Smooth muscle cell (in vitro differentiated cells): ENCODE data around the gene BTG2. TPM values are rescaled to one million over a fixed set of nuclear protein-coding genes. Genes with fewer than 3 reads are reported as not detected.

Experiments
- DNase-seq: peaks from one replicate; lab custom pipeline; 2025; ENCODE audit not compliant: unreplicated experiment; lab: John Stamatoyannopoulos, UW
- H2AFZ ChIP-seq: fragments of 200-600 bp; sonication (generic); 2 replicates; pipeline ENCODE4 v1.6.0; 2016; ENCODE audit warnings: antibody characterized with exemption, low read depth, mild to moderate bottlenecking
- H3F3A ChIP-seq: fragments of 200-600 bp; sonication (generic); 2 replicates; pipeline ENCODE4 v1.6.0; 2017; ENCODE audit warnings: antibody characterized with exemption, low read depth
- H3K27ac ChIP-seq: fragments of 200-600 bp; sonication (generic); 2 replicates; pipeline ENCODE4 v1.5.1; 2016; ENCODE audit warnings: low read depth, mild to moderate bottlenecking
- H3K27me3 ChIP-seq: fragments of 200-600 bp; sonication (generic); 2 replicates; pipeline ENCODE4 v1.6.1; 2016; ENCODE audit warnings: low read depth, mild to moderate bottlenecking
- H3K36me3 ChIP-seq: fragments of 200-600 bp; sonication (generic); 2 replicates; pipeline ENCODE4 v1.5.1; 2016; ENCODE audit warnings: low read depth
- H3K4me1 ChIP-seq: fragments of 200-600 bp; sonication (generic); 2 replicates; pipeline ENCODE4 v1.5.1; 2016; ENCODE audit warnings: low read depth
- H3K4me2 ChIP-seq: fragments of 200-600 bp; sonication (generic); 2 replicates; pipeline ENCODE4 v1.6.0; 2016; ENCODE audit warnings: mild to moderate bottlenecking
- H3K4me3 ChIP-seq: fragments of 200-600 bp; sonication (generic); 2 replicates; pipeline ENCODE4 v1.5.1; 2016; ENCODE audit warnings: mild to moderate bottlenecking
- H3K79me2 ChIP-seq: fragments of 200-600 bp; sonication (generic); 2 replicates; pipeline ENCODE4 v1.6.0; 2016; ENCODE audit warnings: low read depth, mild to moderate bottlenecking
- H3K9ac ChIP-seq: fragments of 200-600 bp; sonication (generic); 2 replicates; pipeline ENCODE4 v1.6.0; 2016; ENCODE audit warnings: low read depth
- H3K9me3 ChIP-seq: fragments of 200-600 bp; sonication (generic); replicated peaks from 2 replicates; pipeline ENCODE4 v1.5.1; 2016; ENCODE audit warnings: low read depth
- H4K20me1 ChIP-seq: fragments of 200-600 bp; sonication (generic); 2 replicates; pipeline ENCODE4 v1.6.0; 2016; ENCODE audit warnings: low read depth
- WGBS: methylation state at CpG from one replicate; pipeline ENCODE4 v1.1.7; 2016; ENCODE audit warnings: low lambda C conversion rate; 5-methylcytosine and 5-hydroxymethylcytosine counted together
- polyA plus RNA-seq: library from polyadenylated mRNA; unstranded; fragments of >200 nt; fragmentation: Nextera tagmentation; extraction: Ambion mirVana; gene quantifications from 2 replicates; pipeline ENCODE4 v1.2.1, GENCODE V29; 2016
- total RNA-seq: library from RNA; depleted of rRNA; stranded (reverse); fragments of >200 nt; gene quantifications from 2 replicates; pipeline ENCODE4 v1.2.3, GENCODE V29; 2014
- TF ChIP-seq, protein P1 (sequence below): fragments of 200-600 bp; sonication (generic); IDR thresholded peaks from 2 replicates; pipeline ENCODE4 v1.5.1; 2017; ENCODE audit warnings: borderline replicate concordance, mild to moderate bottlenecking, antibody characterized with exemption; ENCODE audit not compliant: insufficient read depth, poor library complexity, severe bottlenecking

Gene BTG2
- total and polyA plus RNA-seq, 2 experiments from 2014 or later = 80.0 to 93.8 TPM

DNA sequence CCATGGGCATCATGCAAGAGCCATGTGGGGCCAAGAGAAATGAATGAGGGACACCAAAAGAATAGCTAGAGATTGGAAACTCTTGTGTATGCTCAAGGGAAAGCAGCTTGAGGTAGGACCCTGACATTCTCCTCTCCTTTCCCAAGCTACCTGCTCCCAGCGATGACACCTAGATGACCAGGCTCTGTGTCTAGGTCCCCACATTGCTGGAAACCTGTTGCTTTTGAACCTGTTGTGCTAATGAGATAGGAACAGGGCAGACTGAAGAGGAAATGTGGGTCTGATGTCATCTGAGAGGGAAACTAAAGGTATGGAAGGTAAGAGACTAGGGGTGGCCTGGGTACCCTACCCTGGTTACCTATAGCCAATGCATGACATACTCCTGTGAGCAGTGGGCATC is 43.8 kb downstream of the BTG2 start:
- Histone ChIP-seq H3K4me2 (peak overlapping the region; percentile 85), H3F3A (peaks cover 10% of the 10 kb centered on the region), H3K9me3 (no peaks in the 10 kb centered on the region), H3K36me3 (no peaks in the 10 kb centered on the region), H2AFZ (no peak overlapping the region), H3K4me3 (no peak overlapping the region), H3K9ac (no peak overlapping the region), H3K27ac (no peak overlapping the region), H3K79me2 (peaks cover 33% of the 10 kb centered on the region), H3K27me3 (no peaks in the 10 kb centered on the region), H3K4me1 (peaks cover 23% of the 10 kb centered on the region), H4K20me1 (no peaks in the 10 kb centered on the region)
- DNase-seq = no peak
- whole genome bisulfite sequencing = 96% methylated on average over 1 of the region's 1 CpG
- TF ChIP-seq, protein P1, sequence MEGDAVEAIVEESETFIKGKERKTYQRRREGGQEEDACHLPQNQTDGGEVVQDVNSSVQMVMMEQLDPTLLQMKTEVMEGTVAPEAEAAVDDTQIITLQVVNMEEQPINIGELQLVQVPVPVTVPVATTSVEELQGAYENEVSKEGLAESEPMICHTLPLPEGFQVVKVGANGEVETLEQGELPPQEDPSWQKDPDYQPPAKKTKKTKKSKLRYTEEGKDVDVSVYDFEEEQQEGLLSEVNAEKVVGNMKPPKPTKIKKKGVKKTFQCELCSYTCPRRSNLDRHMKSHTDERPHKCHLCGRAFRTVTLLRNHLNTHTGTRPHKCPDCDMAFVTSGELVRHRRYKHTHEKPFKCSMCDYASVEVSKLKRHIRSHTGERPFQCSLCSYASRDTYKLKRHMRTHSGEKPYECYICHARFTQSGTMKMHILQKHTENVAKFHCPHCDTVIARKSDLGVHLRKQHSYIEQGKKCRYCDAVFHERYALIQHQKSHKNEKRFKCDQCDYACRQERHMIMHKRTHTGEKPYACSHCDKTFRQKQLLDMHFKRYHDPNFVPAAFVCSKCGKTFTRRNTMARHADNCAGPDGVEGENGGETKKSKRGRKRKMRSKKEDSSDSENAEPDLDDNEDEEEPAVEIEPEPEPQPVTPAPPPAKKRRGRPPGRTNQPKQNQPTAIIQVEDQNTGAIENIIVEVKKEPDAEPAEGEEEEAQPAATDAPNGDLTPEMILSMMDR = no peak

DNA sequence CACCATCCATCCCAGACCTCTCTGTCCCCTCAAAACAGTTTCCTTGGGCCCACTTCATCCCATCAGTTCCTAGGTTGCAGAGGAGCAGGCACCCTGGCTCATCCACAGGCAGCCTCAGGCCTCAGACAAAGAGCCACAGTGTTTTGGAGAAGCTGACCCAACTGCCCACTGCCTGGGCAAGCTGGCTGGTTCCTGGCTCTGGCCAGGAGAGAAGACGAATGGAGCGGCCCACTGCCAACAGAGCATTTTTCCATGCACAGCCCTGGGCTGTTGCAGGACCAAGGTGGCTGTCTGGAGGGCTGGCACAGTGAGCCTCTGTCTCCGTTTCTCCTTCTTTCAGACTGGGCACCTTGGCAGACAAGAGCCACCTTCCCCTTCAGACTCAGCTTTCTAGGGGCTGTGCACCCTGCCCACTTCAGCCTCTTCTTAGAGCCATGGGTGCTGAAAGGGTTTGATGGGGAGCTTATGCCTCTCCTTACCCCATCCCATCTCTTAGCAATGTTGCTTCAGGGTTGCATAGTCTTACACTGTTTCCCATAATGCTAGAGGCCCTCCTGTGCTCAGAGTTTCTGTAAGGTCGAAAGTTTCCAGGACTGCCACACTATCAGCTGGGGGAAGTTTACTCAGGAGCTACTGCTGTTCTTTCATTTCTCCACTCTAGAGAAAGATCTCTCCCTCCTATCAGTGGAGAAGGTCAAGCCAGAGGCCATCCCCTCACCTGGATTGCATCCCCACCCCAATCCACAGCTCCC is 44.6 kb downstream of the BTG2 start:
- Histone ChIP-seq H3K9ac (peak overlapping the region; percentile 61), H3K27me3 (no peaks in the 10 kb centered on the region), H3K4me2 (peak overlapping the region; percentile 85), H3K79me2 (peaks cover 33% of the 10 kb centered on the region), H3F3A (peaks cover 10% of the 10 kb centered on the region), H2AFZ (no peak overlapping the region), H4K20me1 (no peaks in the 10 kb centered on the region), H3K4me1 (peaks cover 23% of the 10 kb centered on the region), H3K4me3 (peak overlapping the region; percentile 40), H3K36me3 (no peaks in the 10 kb centered on the region), H3K9me3 (no peaks in the 10 kb centered on the region), H3K27ac (peak overlapping the region; percentile 84)
- TF ChIP-seq, protein P1 = no peak
- DNase-seq = no peak
- 74% methylated on average over 4 of the region's 4 CpGs for WGBS

DNA sequence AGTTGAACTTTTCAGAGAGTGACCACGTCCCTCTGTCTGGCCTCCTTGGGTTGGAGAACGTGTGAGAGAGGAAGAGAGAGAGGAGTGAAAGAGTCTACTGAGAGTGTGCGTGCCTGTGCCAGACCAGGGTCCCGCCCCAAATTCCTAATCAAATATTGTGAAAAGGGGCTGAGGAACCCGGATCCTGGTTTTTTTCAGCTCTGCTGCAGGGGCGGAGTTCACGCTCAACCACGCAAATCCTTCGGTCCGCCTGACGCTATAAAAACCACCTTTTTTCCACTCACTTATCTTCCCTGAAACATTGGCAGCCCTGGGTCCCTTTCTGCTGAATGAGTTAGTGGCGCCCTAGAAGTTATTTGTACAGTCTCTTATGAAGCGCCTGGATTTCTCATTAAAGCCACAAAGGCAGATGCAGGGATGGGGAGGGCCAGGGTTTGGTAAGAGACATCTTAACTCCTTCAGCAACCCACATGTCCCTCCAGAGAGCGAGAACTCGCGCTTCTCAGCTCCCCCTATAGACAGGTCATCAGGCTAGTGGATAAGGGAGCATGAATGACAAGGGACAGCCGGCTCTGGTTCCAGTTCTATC is 45.8 kb downstream of the BTG2 start, which contains the start of gene FMOD:
FMOD (minus strand) TSS at position 86 of the 589 bp plus-strand sequence. CDS start 2,852 bp downstream, outside the sequence.
- H3K79me2 ChIP-seq = peaks cover 33% of the 10 kb centered on the region
- peak within 1 kb of the TSS; percentile 84 for H3K27ac ChIP-seq
- H3K27me3 ChIP-seq = no peaks in the 10 kb centered on the region
- H3K36me3 ChIP-seq = no peaks in the 10 kb centered on the region
- TF ChIP-seq, protein P1 = no peak
- WGBS = 21% methylated on average over 17 of the region's 17 CpGs
- peaks cover 23% of the 10 kb centered on the region for H3K4me1 ChIP-seq
- no peaks in the 10 kb centered on the region for H4K20me1 ChIP-seq
- peaks cover 10% of the 10 kb centered on the region for H3F3A ChIP-seq
- H3K4me3 ChIP-seq = peak within 1 kb of the TSS; percentile 40
- no peaks in the 10 kb centered on the region for H3K9me3 ChIP-seq
- peak within 1 kb of the TSS; percentile 85 for H3K4me2 ChIP-seq
- DNase-seq = no peak
- H3K9ac ChIP-seq = peak within 1 kb of the TSS; percentile 61
- peak within 1 kb of the TSS; percentile 26 for H2AFZ ChIP-seq

DNA sequence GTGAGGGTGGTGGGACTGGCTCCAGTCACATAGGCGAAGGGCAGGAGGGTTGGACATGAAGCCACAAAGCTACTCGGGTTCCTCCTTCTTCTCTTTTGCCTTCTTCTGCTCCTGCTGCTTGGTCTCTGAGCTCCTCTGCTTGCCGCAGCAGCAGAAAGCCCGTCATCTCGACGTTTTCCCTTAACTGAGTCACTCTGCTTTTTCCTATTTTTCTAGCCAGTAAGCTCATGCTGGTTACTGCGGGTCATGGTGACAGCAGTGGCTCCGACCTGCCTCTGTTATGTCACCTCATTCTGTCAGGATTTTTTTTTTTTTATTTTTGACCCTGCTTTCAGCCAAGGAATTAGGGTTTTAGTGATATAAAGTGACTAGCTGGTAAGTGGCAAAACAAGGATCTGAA is 48.2 kb downstream of the BTG2 start:
- peaks cover 23% of the 10 kb centered on the region for H3K79me2 ChIP-seq
- H3K4me1 ChIP-seq = peaks cover 23% of the 10 kb centered on the region
- peak overlapping the region; percentile 22 for H3K9ac ChIP-seq
- H3K4me2 ChIP-seq = peak overlapping the region; percentile 64
- H4K20me1 ChIP-seq = no peaks in the 10 kb centered on the region
- peaks cover 6% of the 10 kb centered on the region for H3F3A ChIP-seq
- H3K4me3 ChIP-seq = no peak overlapping the region
- WGBS = 40% methylated on average over 8 of the region's 8 CpGs
- no peaks in the 10 kb centered on the region for H3K9me3 ChIP-seq
- TF ChIP-seq, protein P1 = no peak
- H3K27ac ChIP-seq = peak overlapping the region; percentile 93
- no peak for DNase-seq
- no peaks in the 10 kb centered on the region for H3K36me3 ChIP-seq
- no peaks in the 10 kb centered on the region for H3K27me3 ChIP-seq
- no peak overlapping the region for H2AFZ ChIP-seq
